Stimulated activated CD8-positive, alpha-beta memory T cell treated with anti-CD3 and anti-CD28 coated beads, Interleukin-12 subunit alpha, Interleukin-12 subunit beta, amount 100 ng/mL, for 1 hour (primary cell): ENCODE results near the gene TXNL4B.
"Not testable (repeated sequence)": the region's sequence is repeated elsewhere in the genome, so short reads cannot be mapped to it uniquely, and the experiment has no call there.

Experiments
- DNase-seq: peaks from one replicate; pipeline ENCODE4 v3.0.0-alpha.2; 2020; ENCODE audit warnings: low read depth

The TXNL4B gene

DNA sequence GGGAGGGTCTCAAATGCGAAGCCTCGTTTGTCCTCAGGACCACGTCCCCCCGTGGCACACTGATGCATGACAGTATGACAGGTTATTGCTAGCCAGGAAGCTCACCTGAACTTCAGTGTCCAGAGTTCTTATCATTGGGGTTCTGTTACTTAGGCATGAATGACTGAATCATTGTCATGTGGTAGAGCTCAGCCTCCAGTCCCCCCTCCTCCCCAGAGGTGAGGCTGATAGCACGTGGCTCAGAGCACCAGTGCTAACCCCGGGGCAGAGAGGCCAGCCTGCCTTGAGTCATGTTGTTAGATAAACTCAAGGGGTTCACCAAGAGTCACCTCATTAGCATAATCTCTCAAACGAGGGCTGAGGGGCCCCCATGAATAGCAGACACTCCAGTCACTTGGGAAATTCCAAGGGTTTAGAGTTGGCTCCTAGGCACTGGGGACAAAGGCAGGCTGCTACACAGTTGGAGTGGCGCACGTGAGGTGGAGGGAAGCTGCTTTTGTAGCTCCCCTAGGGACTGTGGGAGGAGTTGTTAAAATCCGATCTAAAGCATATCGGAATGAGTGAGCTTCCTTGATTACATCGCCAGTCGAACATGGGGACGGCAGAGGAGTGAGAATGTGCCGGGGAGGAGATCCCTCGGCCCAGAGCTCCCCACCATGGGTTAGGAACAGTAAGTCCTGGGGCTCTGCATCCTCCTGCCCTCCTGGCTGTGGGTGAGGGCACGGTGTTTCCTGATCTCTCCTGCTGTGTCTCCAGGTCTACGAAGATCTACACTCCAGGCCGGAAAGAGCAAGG is 18.4 kb upstream of the TXNL4B start:
- no peak for DNase-seq

DNA sequence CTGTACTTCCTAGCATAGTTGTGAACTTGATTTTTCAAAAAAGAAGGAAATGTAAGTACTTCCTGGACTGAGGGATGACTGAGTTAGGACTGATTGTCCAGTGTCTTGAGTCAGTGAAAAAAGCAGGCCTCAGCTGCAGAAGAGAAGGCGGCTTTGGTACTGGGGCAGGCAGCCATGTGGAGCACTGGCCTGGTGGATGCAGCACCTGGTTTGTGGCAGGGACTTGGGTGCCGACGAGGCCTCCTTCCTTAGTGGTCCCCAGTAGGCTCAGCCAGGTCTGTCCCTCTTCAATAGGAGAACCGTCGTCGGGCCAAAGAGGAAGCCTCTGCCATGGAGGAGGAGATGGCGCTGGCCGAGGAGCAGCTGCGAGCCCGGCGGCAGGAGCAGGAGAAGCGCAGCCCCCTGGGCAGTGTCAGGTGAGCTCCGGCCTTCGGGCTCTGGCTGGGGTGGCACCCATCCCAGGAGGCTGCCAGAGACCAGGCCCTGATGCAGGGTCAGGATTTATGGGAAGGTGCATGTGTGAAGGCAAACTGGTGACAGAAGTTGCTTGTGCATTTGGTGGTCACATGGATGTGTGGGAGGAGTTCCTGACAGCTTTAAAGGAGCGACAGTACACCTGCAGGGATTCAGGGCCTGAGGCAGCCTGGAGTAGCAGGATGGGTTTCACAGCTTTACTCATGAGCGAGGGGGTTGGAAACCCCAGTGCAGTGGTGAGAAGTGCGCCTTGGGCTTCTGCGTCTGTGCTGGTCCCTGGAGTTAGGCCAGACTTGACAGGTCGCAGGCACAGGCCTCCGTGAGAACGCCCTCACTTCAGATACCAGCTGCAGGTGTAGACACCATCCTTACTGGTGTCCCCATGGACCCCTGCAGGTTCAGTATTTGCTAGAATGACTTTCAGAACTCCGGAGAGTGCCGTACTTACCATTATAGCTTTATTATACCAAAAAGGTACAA is 17.5 kb upstream of the TXNL4B start:
- no peak for DNase-seq

DNA sequence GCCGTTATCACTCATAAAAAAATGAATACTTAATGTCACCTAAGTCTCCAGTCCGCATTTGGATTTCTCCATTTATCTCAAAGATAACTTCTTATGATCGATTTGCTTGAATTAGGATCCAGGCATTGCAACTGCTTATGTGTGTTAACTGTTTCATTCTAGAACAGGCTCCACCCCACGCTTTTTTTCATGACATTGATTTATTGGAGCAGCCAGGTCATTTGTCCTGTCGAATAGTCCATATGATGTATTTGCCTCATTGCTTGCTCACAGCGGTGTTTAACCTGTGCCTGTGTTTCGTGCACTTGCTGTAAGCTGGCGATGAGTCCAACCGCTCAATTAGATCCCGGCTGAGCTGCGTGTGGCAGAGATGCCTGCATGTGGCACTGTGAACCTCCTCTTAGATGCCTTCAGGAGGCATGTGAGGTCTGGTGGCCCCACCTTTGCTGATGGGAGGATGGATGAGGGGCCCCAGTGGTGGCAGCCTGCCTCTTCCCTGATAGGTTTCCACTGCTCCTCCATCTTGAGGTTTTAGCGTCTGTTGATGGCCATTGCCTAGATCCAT is 16.6 kb upstream of the TXNL4B start:
- DNase-seq: no peak

DNA sequence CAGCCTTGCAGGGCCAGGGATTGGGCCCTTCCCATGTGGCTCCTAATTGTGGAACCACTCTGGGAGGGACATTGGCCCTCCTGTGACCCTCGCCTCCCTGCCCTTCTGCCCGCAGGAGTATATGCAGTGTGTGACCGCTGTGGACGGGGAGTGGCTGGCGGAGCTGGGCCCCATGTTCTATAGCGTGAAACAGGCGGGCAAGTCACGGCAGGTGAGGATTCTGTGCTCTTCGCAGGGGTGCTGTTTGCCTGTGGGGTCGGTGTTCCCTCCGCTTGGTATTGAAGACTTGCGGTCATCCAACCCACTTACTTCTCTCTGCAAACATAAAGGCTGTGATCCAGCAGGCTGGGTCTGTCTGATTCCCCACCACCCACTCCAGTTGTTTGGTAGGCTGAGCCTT is 15.9 kb upstream of the TXNL4B start:
- DNase-seq: no peak

DNA sequence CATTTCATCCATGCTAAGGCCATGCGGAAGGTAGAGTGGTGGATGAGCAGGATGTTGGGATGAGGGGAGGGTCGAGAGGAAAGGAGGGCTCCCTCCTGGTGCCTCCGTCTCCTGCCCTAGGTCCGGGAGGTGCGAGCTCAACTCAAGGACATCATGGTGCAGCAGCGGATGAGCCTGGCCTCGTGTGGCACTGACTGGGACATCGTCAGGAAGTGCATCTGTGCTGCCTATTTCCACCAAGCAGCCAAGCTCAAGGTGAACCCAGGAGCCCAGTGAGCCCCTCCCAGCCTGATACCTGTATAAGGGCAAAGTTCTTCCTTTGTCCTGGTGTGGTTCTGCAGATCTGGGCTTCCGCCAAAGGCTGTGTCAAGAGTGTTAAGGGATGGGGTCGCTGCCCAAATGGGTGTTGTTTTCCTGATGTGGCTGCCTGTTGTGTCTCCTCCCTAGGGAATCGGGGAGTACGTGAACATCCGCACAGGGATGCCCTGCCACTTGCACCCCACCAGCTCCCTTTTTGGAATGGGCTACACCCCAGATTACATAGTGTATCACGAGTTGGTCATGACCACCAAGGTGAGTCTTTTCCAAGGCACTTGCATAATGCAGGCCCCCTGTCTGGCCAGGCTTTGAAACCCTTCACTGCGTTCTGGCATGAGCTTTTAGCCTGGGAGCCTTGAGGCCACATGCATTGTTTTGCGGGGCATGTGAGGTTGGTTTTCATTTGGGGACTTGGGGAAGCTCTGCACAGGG is 15.1 kb upstream of the TXNL4B start:
- DNase-seq: no peak

DNA sequence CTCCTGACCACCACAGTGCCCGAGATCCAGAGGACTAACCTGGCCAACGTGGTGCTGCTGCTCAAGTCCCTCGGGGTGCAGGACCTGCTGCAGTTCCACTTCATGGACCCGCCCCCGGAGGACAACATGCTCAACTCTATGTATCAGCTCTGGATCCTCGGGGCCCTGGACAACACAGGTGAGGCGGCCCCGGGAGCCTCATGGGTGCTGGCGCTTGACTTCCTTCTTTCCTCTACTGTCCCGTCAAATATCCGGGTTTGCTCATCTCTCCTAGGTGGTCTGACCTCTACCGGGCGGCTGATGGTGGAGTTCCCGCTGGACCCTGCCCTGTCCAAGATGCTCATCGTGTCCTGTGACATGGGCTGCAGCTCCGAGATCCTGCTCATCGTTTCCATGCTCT is 14.0 kb upstream of the TXNL4B start:
- no peak for DNase-seq

DNA sequence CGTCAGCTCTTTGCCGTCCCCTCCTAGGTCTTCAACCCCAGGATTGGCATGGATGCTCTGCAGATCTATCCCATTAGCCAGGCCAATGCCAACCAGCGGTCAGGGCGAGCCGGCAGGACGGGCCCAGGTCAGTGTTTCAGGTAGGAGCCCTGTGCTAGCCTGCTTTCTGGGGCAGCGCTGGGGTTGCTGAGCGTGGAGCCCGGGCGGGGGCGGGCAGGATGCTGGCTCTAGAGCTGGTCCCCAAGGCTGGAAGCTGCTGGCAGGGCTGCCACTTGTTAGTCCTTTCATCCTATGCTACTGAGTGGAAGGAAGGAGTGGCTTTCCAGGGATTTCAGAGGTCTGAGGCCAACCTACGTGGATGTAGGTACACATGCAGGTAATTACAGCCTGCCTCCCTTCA is 12.6 kb upstream of the TXNL4B start:
- DNase-seq: no peak

DNA sequence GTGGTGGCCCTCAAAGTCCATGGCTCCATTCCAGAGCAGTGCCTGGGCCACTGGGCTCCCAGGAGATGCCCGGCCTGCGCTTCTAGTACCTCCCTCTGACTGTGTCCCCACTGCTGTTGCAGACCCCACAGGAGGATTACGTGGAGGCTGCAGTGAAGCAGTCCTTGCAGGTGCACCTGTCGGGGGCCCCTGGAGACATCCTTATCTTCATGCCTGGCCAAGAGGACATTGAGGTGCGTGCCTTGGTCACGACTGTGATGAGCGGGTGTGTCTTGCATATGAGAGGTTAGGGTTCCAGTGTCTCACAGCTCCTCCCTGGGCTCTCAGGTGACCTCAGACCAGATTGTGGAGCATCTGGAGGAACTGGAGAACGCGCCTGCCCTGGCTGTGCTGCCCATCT is 11.5 kb upstream of the TXNL4B start:
- DNase-seq: no peak

DNA sequence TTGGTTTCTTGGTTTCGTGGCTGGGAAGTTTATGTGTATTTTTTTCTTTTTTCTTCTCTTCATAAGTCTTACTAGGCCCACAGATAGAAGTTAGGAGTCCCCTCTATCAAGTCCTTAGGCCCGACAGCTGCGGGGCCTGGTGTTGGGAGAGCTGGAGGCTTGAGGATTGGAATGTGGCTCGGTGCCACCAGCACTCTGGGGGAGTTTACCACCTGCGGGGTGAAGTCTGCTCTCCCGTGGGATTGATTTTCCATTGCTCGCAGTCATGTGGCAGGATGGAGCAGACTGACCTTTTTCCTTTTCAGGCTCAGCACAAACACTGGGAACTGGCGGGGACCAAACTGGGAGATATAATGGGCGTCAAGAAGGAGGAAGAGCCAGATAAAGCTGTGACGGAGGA is 7.8 kb upstream of the TXNL4B start:
- no peak for DNase-seq

DNA sequence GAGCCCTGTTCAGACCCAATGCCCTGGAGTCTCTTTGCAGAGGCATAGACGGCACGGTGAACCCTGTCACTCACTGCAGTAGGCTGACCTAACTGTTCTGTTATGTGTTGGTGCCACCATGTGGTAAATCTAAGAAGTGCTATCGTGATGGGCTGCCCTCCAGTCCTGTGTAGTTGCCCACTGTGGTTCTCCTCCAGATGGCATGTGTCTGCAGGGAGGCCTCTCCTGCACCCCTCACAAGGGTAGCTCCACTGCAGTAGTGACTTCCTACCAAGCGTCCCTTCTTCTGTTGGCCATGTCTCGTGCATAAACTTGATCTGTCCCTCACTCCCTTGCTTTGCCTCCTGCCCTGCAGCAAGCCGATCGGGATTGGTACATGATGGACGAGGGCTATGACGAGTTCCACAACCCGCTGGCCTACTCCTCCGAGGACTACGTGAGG is 6.0 kb upstream of the TXNL4B start:
- no peak for DNase-seq

DNA sequence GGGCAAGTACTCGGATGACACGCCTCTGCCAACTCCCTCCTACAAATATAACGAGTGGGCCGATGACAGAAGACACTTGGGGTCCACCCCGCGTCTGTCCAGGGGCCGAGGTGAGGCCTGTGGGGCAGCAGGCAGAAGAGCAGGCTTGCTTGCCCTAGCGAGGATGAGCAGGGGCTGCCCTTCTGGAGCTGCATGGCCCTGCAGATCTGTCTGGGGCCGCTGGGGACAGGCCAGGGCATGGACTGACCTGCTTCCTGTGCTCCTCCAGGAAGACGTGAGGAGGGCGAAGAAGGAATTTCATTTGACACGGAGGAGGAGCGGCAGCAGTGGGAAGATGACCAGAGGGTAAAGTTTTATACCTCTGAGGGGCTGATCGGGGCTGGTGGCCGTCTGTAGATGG is 5.5 kb upstream of the TXNL4B start:
- DNase-seq: no peak

DNA sequence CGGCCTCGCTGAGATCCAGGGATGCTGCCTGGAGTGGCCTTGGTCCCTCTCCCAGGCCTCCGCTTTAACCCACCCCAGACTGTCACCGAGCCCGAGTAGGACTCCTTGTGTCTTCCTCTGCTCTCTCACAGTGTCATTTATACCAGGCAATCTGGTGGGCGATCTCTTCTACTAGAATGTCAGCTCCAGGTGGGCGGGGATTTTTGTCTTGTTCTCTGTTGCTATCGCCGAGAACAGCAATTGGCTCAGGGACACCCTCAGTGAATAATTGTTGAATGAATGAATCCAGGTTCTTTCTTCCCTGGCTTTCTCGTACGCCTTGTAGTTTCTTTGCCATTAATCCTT is 818 bp upstream of the TXNL4B start:
- peak; percentile 8 for DNase-seq

DNA sequence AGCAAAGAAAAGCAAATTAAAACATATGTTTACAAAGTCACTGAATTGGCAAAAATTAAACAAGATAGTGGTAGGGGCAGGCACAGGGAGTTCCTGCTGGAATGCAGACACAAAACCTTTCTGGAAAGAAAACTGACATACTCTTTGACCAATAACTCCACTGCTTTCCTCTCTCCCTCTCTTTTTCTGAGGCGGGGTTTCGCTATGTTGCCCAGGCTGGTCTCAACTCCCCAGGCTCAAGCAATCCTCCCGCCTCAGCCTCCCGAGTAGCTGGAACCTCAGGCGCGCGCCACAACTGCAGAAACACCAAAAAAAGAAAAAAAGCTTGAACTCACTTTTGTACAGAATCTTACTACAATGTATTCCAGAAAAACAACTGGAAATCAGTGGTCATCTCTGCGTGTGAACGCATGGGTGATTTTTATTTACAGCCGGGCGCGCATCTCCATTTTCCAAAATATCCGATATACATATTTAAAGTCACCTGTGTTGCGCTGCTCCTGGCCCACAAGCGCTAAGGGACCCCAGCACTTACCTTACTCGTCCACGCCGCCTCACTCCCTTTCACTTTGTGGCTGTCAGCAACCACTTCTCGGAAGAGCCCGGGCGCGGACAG is 480 bp downstream of the TXNL4B start:
- DNase-seq: no peak

DNA sequence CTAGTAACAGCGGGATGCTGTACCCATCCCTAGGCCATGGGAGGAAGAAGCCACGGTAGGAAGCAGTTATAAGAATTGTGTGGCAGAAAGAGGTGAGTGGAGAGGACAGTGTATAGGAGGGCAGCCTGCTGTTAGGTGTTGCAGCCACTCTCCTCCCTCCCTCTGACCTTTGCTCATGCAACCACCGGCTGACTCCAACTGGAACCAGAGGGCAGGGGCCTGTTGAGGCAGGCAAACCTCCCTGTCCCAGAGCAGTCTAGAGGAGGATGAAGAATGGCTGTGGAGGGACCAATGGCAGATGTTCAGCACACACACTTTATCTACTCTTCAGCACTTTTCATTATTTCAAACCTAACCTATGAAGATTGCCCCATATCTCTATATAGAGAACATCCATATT is 2.2 kb downstream of the TXNL4B start:
- DNase-seq: no peak

DNA sequence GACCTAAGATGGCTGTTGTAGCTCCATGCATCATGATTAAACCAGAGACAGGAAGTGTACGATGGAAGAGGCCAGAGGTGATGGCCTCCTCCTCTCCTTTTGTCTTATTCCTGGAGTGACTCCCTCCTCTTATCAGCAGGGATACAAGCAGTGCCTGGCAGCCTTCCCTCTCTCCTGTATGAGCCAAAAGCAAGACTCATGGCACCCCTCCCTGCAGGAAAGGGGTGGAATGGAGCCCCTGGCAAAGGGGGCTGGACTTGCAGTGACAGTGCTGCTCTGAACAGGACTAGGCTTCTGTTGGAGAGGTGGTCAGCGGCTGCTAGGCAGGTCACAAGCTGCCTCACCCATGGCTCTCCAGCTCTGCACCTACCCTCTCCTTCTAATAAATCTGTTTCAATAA is 8.4 kb downstream of the TXNL4B start:
- DNase-seq: no peak

DNA sequence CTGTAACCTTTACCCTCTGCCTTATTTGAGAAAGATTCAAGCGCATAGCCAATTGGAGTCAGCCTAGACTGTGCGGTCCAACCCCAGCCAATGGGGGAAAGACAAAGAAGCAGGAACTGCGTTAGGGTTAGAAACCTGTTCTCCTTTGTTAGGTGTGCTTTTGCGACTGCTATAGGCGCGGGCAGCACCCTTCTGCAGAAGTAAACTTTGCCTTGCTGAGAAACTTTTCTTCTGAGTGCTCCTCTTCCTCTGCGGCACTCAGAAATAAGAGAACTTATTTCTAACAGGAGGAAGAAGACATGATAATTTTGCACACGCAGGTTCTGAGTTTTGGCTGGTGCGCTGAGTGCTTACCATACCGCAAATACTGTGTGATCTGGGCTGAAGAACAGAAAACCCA is 9.0 kb downstream of the TXNL4B start:
- DNase-seq: no peak

DNA sequence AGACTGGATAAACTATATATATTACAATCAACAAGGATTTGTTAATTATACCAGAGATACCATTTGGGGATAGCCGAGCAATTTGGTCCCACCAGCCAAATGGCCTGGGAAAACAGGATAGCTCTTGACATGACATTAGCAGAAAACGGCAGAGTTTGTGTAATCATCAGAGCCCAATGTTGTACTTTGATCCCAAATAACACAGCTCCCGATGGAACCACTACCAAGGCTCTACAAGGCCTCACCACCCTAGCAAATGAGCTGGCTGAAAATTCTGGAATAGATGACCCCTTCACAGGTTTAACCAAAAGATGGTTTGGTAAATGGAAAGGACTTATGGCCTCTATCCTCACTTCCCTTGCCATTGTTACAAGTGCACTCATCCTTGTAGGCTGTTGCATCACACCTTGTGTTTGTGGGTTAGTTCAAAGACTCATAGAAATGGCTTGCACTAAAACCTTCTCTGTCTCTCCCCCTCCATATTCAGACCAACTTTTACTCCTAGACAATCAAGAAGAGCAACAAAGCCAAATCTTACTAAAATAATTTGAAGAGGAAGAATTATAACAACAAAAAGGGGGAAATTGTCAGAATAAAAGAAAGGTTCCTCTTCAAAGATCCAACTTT is 9.5 kb downstream of the TXNL4B start:
- DNase-seq: no peak

DNA sequence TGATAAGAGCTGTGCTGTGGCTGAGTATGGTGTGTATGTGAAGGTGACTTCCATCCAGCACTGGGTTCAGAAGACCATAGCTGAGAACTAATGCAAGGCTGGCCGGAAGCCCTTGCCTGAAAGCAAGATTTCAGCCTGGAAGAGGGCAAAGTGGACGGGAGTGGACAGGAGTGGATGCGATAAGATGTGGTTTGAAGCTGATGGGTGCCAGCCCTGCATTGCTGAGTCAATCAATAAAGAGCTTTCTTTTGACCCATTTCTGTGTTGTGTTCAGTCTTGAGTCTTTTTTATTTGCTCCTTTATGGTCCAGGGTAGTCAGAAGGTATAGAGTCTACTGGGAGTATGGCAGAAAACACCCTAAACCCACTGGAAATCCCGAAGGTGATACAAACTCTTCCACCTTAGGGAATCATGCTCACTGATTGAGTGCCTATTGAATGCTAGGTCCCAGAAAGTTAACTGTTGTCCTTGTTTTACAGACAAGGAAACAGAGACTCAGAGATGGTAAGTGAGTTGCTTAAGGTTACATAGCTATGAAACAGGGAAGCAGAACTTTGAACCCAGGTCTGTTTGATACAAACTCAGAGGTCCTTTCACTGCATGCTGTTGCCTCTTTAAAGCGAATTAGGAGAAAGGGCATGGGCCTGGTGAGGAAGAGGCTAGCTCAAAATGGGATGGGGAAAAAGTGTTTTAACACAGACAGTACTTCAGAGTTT is 16.3 kb downstream of the TXNL4B start:
- DNase-seq: not testable (repeated sequence)

DNA sequence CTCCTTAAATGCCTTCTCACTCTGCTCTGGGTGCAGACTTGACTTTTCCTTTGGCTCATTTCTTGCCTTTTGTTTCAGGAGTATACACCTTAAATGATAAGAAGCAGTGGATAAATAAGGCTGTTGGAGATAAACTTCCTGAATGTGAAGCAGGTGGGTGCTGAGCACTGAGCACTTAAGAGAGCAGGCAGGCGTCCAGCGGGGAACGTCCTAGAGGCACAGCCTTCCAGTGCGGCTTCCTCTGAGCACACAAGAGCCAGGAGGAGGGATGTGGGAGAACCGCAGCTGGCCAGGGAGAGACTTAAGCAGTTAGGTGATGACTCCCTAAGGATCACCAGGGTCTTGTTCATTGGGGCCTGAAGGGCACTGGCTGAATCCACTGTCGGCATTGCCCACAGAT is 18.4 kb downstream of the TXNL4B start:
- not testable (repeated sequence) for DNase-seq

DNA sequence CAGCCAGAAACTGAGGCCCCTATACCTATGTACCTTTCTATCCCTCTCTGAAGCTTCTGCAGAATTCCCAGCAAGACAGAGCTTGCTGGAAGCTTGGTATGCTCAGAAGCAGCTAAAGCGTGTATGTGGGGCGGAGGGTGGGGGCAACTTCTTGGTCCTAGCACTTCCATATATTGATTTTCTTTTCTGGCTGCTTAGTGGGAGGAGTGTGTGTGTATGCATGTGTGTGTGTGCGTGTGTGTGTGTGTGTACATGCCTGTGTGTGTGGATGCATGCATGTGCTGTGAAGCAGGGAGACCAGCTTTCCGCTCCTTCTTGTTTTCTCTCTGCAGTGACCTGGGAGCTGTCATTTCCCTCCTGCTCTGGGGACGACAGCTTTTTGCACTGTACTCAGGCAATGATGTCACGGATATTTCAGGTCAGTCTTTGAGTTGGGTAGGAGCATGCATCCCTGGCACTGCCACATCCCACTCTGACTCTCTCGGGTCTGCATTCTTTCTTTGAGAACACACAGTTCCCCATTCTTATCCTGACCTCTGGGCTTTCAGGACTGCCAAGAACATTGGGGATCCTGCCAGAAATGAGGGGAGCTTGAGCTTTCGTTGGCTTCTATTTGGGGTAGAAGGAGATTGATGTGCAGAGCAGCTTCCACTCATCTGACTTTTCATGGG is 19.7 kb downstream of the TXNL4B start:
- DNase-seq: no peak
